Superior temporal gyrus (tissue), 1 donor: Measurements from ENCODE around the gene HDAC2.
"Not testable (repeated sequence)": the region's sequence is repeated elsewhere in the genome, so short reads cannot be mapped to it uniquely, and the experiment has no call there.

Experiments
- DNase-seq: peaks from one replicate; pipeline ENCODE4 v3.0.0-alpha.2; 2016; ENCODE audit errors: extremely low spot score

HDAC2 gene

GRCh38 chr6:113971741-113972140 lies 793 bp upstream of the HDAC2 start:
- peak; percentile 39 for DNase-seq

GRCh38 chr6:113969888-113970804 lies 802 bp downstream of the HDAC2 start:
- no peak for DNase-seq

- no peak for DNase-seq
Observed at GRCh38 chr6:113968472-113968871, 2.5 kb downstream of the HDAC2 start.

- DNase-seq: no peak
Observed at GRCh38 chr6:113967777-113968176, 3.2 kb downstream of the HDAC2 start.

GRCh38 chr6:113960795-113961194 lies 10.2 kb downstream of the HDAC2 start:
- no peak for DNase-seq

- no peak for DNase-seq
Observed at GRCh38 chr6:113959235-113959634, 11.7 kb downstream of the HDAC2 start.

- no peak for DNase-seq
Observed at GRCh38 chr6:113954653-113955052, 16.3 kb downstream of the HDAC2 start.

GRCh38 chr6:113953346-113953745 lies 17.6 kb downstream of the HDAC2 start:
- DNase-seq: no peak

- DNase-seq: no peak
Observed at GRCh38 chr6:113949499-113949898, 21.4 kb downstream of the HDAC2 start.

- DNase-seq: no peak
Observed at GRCh38 chr6:113944701-113945100, 26.2 kb downstream of the HDAC2 start.

- no peak for DNase-seq
Observed at GRCh38 chr6:113939825-113940224, 31.1 kb downstream of the HDAC2 start.

- peak; percentile 91 for DNase-seq
Observed at GRCh38 chr6:113936093-113936934, 34.6 kb downstream of the HDAC2 start.

- DNase-seq: no peak
Observed at GRCh38 chr6:113934101-113934500, 36.8 kb downstream of the HDAC2 start.

- DNase-seq: not testable (repeated sequence)
Observed at GRCh38 chr6:113931907-113932306, 39.0 kb downstream of the HDAC2 start.

GRCh38 chr6:113930183-113930582 lies 40.8 kb downstream of the HDAC2 start:
- DNase-seq: no peak

GRCh38 chr6:113927001-113927400 lies 43.9 kb downstream of the HDAC2 start:
- no peak for DNase-seq

- no peak for DNase-seq
Observed at GRCh38 chr6:113925378-113925777, 45.6 kb downstream of the HDAC2 start.

- DNase-seq: no peak
Observed at GRCh38 chr6:113924312-113924723, 46.6 kb downstream of the HDAC2 start.

GRCh38 chr6:113923526-113923925 lies 47.4 kb downstream of the HDAC2 start:
- DNase-seq: no peak

GRCh38 chr6:113921299-113921904 lies 49.5 kb downstream of the HDAC2 start:
- no peak for DNase-seq

GRCh38 chr6:113920663-113921267 lies 50.2 kb downstream of the HDAC2 start:
- DNase-seq: no peak

GRCh38 chr6:113910285-113910684 lies 60.7 kb downstream of the HDAC2 start:
- DNase-seq: not testable (repeated sequence)
